NCI-H146 (cell line): Measurements from ENCODE around the gene ROR1.

ENCODE experiments used
- DNase-seq: peaks from one replicate; lab custom pipeline; 2025; lab: John Stamatoyannopoulos, UW

The ROR1 gene

DNA sequence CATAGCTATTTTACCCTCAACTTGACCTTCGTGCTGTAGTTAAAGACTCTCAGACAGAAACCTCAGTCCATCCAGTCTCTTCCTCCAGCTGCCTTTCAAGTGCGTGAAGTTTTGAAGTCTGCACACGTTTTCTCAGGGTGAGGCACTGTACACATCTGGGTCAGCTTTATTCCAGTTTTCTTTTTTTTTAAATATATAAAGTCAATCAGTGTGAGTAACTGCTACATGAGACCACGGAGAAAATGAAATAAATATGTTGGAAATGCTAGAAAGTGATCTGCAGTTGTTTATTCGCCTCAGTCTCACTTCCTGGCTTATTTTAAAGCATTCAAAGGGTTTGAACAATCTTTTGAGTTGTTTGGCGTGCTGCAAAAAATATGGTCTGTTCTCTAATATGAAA, 135.7 kb downstream of the ROR1 start:
- no peak for DNase-seq

DNA sequence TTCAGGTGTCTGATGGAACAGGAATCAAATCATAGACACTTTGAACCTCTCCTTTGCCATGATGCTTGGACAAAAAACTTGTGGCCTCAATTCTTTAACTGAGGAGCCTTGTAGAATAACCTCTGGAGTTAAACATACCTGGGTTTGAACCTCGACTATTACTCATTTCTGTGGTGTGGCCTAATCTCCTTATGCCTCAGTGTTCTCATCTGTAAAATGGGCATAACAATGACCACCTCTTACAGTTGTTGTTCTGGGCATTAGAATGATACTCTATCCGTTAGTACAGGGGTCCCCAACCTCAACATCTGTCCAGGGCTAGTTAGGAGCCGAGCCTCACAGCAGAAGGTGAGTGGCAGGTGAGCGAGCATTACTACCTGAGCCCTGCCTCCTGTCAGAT, 137.2 kb downstream of the ROR1 start:
- DNase-seq = no peak

DNA sequence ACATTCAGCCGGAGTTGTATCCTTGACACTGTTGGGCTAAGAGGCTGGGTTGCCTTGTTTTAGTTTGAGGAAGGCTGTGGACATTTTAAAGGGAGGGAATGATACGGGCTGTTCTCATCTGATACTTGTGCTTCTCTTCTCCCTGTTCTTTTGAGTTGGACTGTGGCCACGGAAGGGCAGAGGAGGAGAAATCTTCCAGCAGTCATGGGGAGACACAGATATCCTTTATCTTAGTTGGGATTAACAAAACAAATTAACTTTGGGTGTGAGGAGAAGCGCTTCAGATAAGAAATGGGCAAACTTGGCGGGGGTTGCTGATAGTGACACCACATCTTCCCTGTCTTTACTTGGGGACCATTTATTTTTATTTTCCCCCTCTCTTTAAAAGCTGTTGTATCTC, 138.8 kb downstream of the ROR1 start:
- DNase-seq = no peak

DNA sequence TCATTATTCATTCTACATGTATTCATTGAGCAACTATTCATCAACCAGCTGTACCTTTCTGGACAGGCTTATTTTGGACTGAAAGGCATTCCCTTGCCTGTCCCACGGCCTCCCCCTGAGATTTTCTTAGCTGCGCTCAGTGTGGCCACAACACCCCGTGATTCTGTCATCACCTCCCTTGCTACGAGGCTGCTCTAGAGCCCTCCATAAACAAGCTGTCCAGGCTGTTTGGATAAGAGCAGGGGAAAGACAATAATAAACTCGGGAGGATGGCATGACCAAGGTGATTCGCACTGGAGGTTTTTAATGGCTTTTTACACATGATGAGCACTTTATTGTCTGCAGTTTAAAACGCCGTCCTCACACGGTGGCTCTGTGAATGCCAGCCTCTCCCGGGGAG, 139.7 kb downstream of the ROR1 start:
- no peak for DNase-seq

DNA sequence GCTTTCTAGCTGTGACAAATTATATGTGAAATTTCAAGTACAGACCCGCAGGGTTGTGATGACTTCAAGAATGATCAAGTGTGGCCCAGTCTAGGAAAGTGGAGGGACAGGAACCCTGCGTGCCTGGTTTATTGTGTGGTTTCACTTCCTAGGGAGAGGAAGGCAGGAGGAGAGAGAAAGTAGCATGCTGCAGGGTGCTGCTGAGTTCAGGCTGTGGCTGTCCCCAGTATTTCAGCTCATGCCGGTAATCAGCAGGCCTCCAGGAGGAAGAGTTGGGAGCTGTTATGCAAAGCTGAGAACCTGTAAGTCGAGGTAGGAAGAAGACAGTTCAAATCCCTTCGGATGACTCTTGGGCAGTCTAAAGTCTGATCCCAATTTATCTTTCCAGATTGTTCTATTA, 140.4 kb downstream of the ROR1 start:
- DNase-seq = no peak

DNA sequence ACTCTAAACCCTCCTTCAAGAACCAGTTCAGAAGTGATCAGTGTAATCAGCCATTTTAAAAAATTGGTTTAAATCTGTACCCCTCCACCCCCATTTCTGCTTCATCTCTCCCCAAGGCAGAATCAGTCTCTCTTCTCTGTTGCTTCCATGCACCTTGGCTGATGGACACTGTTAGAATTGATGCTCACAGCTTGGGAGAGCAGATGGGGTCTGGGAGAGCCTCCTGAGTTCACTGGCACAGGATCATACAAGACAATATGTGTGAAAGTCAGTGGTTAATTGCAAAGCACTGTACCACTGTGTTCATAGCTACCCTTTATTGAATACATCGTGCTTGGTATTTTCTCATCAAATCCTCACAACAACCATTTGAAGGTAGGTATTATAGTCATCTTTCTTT, 140.9 kb downstream of the ROR1 start:
- DNase-seq = no peak

DNA sequence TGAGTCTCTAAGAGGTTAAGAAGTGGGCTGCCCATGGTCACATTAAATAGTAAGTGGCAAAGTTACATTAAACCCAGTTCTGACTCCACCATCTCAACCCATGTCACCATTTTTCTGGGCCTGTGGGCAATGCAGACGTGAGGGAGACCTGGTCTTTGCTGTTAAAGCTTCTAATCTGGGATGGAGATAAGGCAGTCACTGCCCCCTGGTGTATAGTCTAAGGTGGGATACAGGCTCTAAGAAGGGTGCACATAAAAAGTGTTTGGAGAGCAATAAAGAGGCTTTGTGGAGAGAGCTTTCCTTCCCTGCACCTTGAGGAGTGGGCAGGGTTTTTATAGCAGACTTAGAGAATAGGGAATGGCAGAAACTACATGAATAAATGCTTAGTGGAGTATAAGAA, 141.3 kb downstream of the ROR1 start:
- peak; percentile 4 for DNase-seq

DNA sequence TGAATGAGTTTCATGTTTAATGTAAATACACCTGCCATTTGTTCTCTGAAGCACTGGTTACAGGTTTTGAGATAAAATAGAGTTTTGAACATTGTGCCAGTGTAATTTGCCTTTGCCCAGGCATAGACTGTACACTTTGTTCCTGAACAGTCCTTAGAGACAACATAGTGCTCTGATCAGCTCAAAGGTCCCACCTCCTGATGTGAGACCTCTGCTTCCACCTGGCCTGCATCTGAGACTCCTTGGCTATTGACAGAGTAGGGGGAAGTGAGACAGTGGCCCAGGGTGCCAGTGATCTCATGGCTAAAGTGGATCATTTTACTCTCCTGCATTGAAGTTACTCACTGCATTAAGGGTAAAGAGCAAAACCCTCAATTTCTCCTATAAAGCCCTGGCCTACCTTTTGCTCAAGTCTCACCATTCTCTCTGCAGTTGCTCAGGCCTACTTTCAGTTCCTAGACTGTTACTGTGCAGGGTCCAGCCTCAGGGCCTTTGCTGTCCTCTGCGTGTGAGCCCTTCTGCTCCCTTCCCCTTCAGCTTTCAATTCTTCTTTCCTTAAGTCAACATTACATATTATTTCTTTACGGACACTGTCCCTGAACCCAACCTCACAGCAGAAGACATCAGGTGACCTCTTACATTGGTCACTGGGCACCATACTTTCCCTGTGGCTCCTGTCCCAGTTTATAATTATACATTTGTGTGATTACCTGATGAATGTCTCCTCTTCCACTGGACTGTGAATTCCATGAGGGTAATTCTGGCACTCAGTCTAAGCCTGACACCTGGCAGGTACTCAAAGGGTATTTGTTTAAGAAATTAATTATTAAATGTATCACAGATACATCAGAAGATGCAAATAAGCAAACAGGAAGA, 142.9 kb downstream of the ROR1 start:
- DNase-seq = peak; percentile 76

DNA sequence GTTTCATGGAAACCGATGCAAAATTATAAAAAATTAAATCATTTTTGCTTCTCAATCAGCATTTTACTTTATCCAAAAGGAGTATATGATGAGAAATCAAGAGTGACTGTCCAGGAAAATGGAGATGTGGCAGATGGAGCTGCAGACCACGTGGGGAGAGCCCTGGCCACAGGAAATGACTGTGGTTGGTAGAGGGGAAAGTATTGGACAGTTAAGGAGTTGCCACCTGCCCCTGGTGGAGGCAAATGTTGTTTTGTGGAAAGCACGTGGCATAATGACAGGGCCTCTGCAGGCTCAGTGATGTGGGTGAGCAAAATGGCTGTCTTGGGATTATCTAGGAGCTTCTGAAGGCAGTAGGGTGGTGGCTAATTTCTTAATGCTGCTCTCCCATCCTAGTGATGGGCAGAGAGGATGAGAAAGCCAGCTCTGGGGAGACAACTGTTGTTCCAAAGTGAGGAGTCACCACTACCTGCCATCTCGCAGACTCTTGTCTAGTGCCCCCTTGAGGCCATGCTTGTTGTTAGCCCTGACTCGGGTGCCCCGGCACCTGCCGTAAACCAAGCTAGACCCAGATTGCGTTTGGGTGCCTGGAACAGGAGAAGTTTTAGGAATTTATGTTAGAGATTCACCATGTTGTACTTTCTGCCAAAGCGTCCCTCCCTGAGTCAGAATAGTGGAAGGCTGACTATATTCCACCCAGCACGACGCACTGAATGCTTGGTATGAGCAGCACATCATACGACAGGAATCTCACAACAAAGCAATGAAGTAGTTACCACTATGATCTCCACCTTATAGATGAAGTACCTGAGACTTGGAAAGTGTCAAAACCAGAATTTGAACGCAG, 144.0 kb downstream of the ROR1 start:
- DNase-seq = peak; percentile 11

DNA sequence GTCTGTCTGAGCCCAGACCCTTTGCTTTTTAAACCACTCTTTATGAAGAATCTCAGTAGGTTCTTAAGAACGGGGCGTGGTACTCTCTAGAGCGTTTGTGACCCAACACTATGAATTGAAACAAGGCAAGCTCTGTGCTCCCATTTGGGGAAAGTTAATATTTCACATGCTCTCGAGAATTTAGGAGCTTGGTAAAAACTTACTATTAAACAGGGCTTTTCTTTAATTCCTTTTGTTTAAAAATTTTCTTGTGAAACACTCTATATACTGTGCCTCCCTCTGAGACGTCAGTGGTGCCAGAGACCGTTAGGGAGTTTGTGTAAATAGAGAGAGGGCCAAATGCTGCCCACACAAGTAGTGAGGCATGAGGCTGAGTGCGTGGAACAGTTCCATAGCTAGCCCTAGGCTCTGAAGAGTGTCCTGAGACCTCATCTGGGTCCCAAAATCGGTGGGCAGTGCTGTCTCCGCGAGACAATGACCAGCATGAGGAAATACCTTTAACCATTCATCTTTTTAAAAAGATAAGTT, 144.7 kb downstream of the ROR1 start:
- DNase-seq = no peak

DNA sequence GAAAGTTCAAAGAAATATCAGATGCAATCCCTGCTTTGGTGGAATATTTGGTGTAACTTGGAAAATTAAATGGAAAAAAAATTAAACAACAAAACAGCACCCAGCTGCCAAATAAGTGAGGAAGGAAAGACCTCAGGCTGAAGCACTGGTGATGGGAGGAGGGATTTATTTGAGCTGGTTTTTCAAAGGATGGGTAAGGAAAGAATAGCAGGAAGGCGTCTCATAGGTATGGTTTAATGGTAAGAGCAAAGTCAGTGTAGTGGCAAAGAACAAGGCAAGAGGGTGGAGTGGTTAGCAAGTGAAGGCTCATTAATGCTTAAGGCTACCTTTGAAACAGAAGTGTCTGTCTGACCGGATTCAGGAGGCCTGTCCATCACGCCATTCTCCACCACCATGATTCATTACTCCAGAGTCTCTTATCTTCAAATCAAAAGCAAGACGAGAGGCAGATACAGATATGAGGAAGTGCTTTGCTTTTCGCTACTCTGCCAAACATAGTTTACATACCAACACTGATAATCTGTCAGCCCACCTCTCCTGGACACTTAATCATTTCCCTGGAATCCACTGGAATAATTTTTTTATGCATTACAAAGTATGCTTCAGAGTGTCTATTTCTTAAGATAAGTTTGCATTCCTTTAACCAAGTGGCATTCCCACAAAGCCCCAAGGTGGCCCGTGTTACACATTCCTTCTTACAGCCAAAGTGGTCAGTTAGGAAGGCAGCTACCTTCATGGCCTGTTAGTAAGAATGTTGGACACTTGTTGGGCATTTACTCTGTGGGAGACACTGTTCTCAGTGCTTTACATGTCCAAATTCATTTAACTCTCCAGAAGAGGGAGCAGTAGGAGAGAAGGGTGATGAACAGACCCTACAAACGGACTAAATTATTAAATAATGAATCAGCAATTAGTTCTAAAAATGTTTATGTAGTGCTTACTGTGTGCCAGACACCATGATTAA, 146.6 kb downstream of the ROR1 start:
- DNase-seq = no peak

DNA sequence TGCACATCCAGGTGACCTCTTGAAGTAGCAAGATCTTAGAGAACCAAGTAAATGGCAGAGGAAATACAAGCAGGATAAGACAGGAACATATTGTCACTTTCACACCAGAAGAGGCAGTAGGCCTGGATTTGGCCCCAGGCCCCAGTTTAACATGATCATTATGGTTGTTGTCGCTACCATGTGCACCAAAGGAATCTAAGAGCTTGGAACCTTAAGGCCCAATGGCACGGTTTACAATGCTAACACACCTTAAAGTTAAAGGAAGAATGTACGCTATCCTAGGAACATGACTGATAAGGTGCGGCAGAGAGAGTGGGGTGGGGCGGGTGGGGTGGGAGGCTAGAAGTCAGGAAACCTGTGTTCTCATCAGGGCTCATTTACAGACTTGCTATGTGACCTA, 147.5 kb downstream of the ROR1 start:
- DNase-seq = no peak

DNA sequence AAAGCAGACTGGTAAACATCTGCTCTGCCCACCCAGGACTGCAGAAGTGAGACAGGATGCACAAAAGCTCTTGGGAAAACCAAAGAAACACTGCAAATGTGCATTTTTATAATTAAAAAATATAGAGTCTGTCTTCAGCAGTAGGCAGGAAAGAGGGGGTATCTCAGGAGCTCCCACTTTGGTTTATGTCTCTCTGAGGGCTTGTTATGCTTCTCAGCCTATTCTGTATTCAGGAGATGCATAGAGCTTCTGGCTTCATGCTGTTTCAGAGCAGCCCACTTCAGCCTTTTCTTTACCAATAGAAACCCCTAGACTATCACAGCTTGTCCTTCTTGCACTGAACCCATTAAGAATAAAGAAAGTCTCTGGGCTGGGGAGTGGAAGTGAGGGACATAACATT, 148.0 kb downstream of the ROR1 start:
- DNase-seq = no peak

DNA sequence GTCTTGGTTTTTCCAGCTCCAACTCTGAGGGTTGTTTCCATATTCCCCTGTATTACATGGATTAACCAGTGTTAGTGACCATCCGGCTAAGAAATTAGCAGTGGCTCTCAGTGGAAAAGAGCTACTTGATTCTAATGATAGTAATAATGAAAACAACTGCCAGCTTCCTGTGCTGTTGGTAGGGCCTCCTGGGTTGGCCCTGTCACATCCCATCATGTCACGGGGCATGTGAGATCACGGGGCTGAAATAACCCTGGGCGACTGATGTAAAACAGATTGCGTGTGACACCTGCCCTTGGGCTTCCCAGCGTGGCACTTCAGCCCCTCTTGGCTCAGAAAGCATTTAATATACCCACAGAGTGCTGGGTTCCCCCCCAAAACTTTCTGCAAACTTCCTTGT, 149.0 kb downstream of the ROR1 start:
- DNase-seq = no peak

DNA sequence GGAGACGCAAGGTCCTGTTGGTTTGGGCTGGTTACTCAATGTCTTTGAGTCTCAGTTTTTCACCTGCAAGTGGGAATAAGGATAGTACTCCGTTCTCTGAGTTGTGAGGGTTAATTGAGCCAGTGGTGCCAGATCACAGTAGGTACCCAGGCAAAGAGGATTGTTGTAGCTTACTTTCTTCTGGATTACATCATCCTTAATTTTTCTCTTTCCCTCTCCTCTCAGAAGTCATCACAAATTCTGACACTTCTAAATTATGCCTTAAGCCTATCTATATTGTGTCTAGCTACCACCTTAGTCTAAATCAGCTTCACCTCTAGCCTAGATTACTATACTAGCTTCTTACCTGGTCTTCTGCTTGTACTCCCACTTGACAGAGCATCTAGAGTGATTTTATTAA, 149.5 kb downstream of the ROR1 start:
- no peak for DNase-seq

DNA sequence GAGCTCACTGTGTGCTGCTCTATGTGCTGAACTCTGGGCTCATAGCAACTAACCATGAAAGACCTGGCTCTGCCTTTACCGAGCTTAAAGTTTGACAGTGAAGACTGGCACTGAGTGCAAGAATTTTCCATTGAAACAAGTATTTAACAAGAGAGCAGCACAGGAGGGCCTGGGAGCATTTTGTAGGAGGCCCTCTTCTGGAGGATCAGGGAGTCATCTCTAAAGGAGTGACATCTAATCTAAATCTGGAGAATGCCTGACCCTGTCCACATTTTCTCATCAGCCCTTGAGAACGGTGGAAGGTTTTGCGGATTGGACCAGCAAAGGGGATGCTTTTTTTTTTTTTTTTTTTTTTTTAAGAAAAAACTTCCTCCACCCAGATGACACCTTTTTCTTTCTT, 150.8 kb downstream of the ROR1 start:
- DNase-seq = no peak

DNA sequence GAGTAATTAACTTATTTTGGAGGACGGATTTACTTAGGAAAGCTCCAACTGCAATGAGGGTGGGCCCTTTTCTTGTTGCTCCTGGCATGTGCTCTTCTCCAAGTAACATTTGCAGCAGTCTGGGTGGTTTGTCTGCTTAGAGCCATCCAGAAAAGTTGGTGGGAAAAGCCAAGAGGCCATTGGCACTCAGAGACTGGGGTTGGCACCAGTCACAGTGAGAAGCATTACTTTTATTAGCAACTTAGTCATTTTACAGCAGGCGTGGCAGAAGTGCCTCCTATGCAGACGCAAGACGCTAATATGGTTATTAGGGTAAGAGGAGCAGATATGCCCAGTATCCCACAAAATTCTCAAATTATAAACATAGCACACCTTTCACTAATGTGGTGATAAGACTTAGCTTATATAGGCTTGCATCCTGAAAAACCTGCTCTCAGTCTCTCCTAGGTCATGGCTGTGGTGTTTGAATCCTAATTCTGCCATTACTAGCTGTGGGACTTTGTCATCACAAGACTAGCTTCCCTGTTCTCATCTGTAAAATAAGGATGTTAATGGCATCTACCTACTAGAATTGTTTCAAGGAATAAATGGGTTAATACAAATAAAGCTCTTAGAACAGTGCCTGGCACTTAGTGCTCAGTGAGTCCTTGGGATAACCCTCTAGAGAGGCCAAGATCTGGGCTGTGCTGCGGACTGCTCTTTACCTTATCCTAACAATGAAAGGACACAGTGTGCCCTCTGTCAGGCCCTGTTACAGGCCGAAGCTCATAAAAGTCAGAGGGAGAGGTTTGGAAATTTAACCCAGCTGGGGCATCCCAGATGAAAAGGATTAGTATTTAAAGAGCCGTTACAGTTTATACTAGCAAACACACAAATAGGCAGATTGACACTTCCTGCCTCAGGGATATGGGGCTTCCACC, 154.6 kb downstream of the ROR1 start:
- DNase-seq = no peak

DNA sequence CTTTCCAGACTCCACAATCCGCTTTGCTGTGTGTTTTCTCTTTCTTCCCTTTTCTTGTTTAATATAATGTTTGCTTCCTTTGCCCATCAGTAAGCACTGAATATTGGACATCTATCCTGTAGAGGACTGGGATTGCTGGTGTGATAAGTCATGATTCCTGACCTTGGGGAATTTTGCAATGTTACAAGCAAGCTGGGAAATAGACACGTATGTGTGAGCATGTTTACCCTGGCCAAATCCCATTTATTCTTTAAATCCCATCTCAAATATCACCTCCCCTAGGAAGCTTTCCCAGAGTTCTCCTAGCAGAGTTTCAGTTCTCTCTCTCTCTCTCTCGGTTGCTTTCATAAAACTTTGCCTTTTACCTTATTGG, 155.3 kb downstream of the ROR1 start:
- no peak for DNase-seq

DNA sequence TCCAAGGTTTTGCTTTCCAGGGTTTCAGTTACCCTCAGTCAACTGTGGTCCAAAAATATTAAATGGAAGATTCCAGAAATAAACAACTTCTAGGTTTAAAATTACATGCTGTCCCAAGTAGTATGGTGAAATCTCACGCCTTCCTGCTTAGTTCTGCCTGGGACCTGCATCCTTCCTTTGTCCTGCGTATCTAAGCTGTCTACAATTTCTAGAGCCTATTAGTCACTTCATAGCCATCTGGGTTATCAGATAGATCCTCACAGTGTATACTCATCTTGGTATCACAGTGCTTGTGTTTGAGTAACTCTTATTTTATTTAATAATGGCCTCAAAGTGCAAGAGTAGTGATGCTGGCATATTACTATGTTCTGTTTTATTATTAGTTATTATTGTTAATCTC, 157.7 kb downstream of the ROR1 start:
- DNase-seq = no peak

DNA sequence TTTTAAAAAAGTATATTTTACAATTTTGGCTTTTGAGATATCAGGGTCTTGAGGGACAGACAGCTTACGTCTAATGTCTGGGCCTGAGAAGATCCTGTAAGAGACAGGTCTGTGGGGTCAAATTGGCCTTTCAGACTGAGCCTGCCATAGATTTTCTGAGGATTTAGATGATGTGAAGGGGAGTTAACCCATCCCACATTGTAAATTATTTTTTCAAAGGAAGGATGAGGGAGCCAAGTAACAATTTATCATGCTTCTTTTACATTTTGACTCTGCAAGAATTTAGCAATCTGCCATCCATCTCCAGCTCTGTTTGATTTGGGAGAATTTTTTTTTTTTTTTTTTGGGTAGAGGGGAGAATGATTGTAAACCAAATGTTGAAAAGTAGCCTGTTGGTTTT, 160.9 kb downstream of the ROR1 start:
- no peak for DNase-seq

DNA sequence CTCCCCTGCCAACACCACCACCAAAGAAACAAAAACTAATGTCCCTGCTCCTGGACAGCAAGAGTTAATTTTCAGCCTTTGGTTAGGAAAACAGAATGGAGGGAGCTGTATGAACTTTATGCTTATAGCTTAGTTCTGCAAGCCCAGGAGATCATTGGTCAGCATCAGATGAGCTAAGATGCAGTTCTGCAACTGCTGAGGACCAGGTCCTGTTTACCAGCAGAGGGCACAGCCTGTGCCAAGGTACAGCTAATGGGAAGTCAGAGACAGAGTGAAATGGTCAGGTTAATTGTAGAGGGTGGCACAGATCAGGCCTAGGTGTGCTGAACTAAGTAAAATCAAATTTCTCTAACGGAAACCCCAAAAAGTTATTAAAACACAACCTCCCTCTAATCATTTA, 161.3 kb downstream of the ROR1 start:
- DNase-seq = no peak
